H9 (cell line): ENCODE measurements around the gene NAMPT. TPM values are rescaled to one million over a fixed set of nuclear protein-coding genes. Genes with fewer than 3 reads are reported as not detected.

Experiments used
- DNase-seq: peaks from one replicate; pipeline ENCODE4 v3.0.0-alpha.2; 2017
- H2AFZ ChIP-seq: one replicate; pipeline ENCODE4 v1.6.1; 2013; ENCODE audit warnings: mild to moderate bottlenecking, low read length, control low read depth, moderate library complexity
- H2AK5ac ChIP-seq: 2 replicates; pipeline ENCODE4 v1.6.1; 2013; ENCODE audit warnings: low read length, control low read depth, mixed read lengths; ENCODE audit not compliant: insufficient read length
- H2BK120ac ChIP-seq: one replicate; pipeline ENCODE4 v1.6.1; 2013; ENCODE audit warnings: low read depth, mild to moderate bottlenecking, low read length, control low read depth, inconsistent platforms; ENCODE audit not compliant: poor library complexity, severe bottlenecking
- H2BK12ac ChIP-seq: 2 replicates; pipeline ENCODE4 v1.6.1; 2013; ENCODE audit warnings: low read length, control low read depth, mixed read lengths, low read depth; ENCODE audit not compliant: insufficient read length
- H2BK15ac ChIP-seq: 2 replicates; pipeline ENCODE4 v1.6.1; 2013; ENCODE audit warnings: low read depth, low read length, control low read depth
- H2BK20ac ChIP-seq: one replicate; pipeline ENCODE4 v1.6.1; 2013; ENCODE audit warnings: low read depth, mild to moderate bottlenecking, low read length, control low read depth, inconsistent platforms; ENCODE audit not compliant: poor library complexity, severe bottlenecking
- H2BK5ac ChIP-seq: 2 replicates; pipeline ENCODE4 v1.6.1; 2013; ENCODE audit warnings: low read length, control low read depth, mixed read lengths; ENCODE audit not compliant: insufficient read length
- H3K14ac ChIP-seq: 2 replicates; pipeline ENCODE4 v1.6.1; 2013; ENCODE audit warnings: low read length, control low read depth; ENCODE audit not compliant: insufficient read depth
- H3K18ac ChIP-seq: 2 replicates; pipeline ENCODE4 v1.6.1; 2013; ENCODE audit warnings: low read depth, mild to moderate bottlenecking, mixed read lengths, low read length, control low read depth; ENCODE audit not compliant: insufficient read length
- H3K23ac ChIP-seq: 2 replicates; pipeline ENCODE4 v1.6.1; 2013; ENCODE audit warnings: low read length, control low read depth, mixed read lengths, low read depth; ENCODE audit not compliant: insufficient read length
- H3K23me2 ChIP-seq: 2 replicates; pipeline ENCODE4 v1.6.1; 2013; ENCODE audit warnings: low read depth, mild to moderate bottlenecking, mixed read lengths, low read length, control low read depth; ENCODE audit not compliant: insufficient read length, poor library complexity, severe bottlenecking
- H3K27ac ChIP-seq: 2 replicates; pipeline ENCODE4 v1.5.1; 2013; ENCODE audit warnings: low read length, control low read depth, mixed read lengths, low read depth; ENCODE audit not compliant: insufficient read length
- H3K27me3 ChIP-seq: 2 replicates; pipeline ENCODE4 v1.6.1; 2013; ENCODE audit warnings: low read length, control low read depth, inconsistent platforms; ENCODE audit not compliant: insufficient read depth
- H3K4ac ChIP-seq: 2 replicates; pipeline ENCODE4 v1.6.1; 2013; ENCODE audit warnings: low read depth, mild to moderate bottlenecking, control low read depth, inconsistent platforms, low read length, moderate library complexity
- H3K4me1 ChIP-seq: 2 replicates; pipeline ENCODE4 v1.6.1; 2013; ENCODE audit warnings: low read length, control low read depth, inconsistent platforms; ENCODE audit not compliant: insufficient read depth
- H3K4me2 ChIP-seq: 2 replicates; pipeline ENCODE4 v1.6.1; 2013; ENCODE audit warnings: low read length, control low read depth, mixed read lengths; ENCODE audit not compliant: insufficient read length, insufficient read depth
- H3K56ac ChIP-seq: 2 replicates; pipeline ENCODE4 v1.6.1; 2013; ENCODE audit warnings: low read depth, mild to moderate bottlenecking, mixed read lengths, low read length, control low read depth; ENCODE audit not compliant: insufficient read length
- H3K79me1 ChIP-seq: 2 replicates; pipeline ENCODE4 v1.6.1; 2013; ENCODE audit warnings: low read depth, mild to moderate bottlenecking, moderate library complexity, low read length, control low read depth, inconsistent platforms; ENCODE audit not compliant: insufficient read depth, poor library complexity, severe bottlenecking
- H3K79me2 ChIP-seq: 2 replicates; pipeline ENCODE4 v1.6.1; 2013; ENCODE audit warnings: low read length, control low read depth, inconsistent platforms; ENCODE audit not compliant: insufficient read depth
- H3K9ac ChIP-seq: 2 replicates; pipeline ENCODE4 v1.6.1; 2013; ENCODE audit warnings: low read length, control low read depth, mixed read lengths; ENCODE audit not compliant: insufficient read length; ENCODE audit errors: extremely low read depth
- H3K9me3 ChIP-seq: one replicate; pipeline ENCODE4 v1.6.1; 2013; ENCODE audit warnings: low read depth, low read length, inconsistent platforms; ENCODE audit not compliant: control insufficient read depth
- H3T11ph ChIP-seq: one replicate; pipeline ENCODE4 v1.6.1; 2013; ENCODE audit warnings: mild to moderate bottlenecking, low read length, control low read depth, inconsistent platforms
- H4K20me1 ChIP-seq: one replicate; pipeline ENCODE4 v1.6.1; 2013; ENCODE audit not compliant: control insufficient read depth, insufficient read length, insufficient read depth
- H4K5ac ChIP-seq: 2 replicates; pipeline ENCODE4 v1.6.1; 2013; ENCODE audit warnings: low read depth, mild to moderate bottlenecking, mixed read lengths, low read length, control low read depth; ENCODE audit not compliant: insufficient read length
- H4K8ac ChIP-seq: replicated peaks from 2 replicates; pipeline ENCODE4 v1.6.1; 2013; ENCODE audit warnings: low read length, control low read depth, mixed read lengths, low read depth; ENCODE audit not compliant: insufficient read length
- H4K91ac ChIP-seq: 2 replicates; pipeline ENCODE4 v1.6.1; 2013; ENCODE audit warnings: low read depth, mild to moderate bottlenecking, moderate library complexity, mixed read lengths, low read length, control low read depth; ENCODE audit not compliant: insufficient read length
- H3K27ac Mint-ChIP-seq, 3 experiments: 2 replicates in 2 of 3; 3 replicates in 1 of 3; pipeline ENCODE4 v1.8.0; 2020 to 2021; ENCODE audit warnings: mixed read lengths in 3 of 3, mild to moderate bottlenecking in 1 of 3, moderate library complexity in 1 of 3
- H3K27me3 Mint-ChIP-seq: 2 replicates; pipeline ENCODE4 v1.8.0; 2021; ENCODE audit warnings: low read depth, mild to moderate bottlenecking, moderate library complexity, mixed read lengths
- H3K36me3 Mint-ChIP-seq, 3 experiments: 2 replicates in 2 of 3; 3 replicates in 1 of 3; pipeline ENCODE4 v1.8.0; 2020 to 2021; ENCODE audit warnings: low read depth in 3 of 3, mixed read lengths in 3 of 3; ENCODE audit not compliant: insufficient read depth in 1 of 3
- H3K4me1 Mint-ChIP-seq, 2 experiments: 2 replicates each; pipeline ENCODE4 v1.8.0; 2020; ENCODE audit warnings: mixed read lengths in 2 of 2
- H3K4me3 Mint-ChIP-seq, 2 experiments: 2 replicates in 1 of 2; 3 replicates in 1 of 2; pipeline ENCODE4 v1.8.0; 2020 to 2021; ENCODE audit warnings: mild to moderate bottlenecking in 2 of 2, mixed read lengths in 2 of 2, moderate library complexity in 1 of 2
- H3K9me3 Mint-ChIP-seq, 2 experiments: 2 replicates in 1 of 2; 3 replicates in 1 of 2; pipeline ENCODE4 v1.8.0; 2020; ENCODE audit warnings: mild to moderate bottlenecking in 2 of 2, mixed read lengths in 2 of 2, moderate library complexity in 1 of 2
- CTCF ChIP-seq: fragments of 200-600 bp; sonication (generic); conservative IDR thresholded peaks from 3 replicates; pipeline ENCODE4 v1.8.0; 2021; ENCODE audit warnings: antibody characterized with exemption, mild to moderate bottlenecking
- WGBS: extraction: QIAGEN DNeasy Blood & Tissue Kit; methylation state at CpG from one replicate; pipeline ENCODE4 v1.1.7; 2013; ENCODE audit warnings: missing lambda C conversion rate, low lambda C conversion rate, mixed read lengths; ENCODE audit not compliant: insufficient read length; ENCODE audit errors: extremely low coverage; 5-methylcytosine and 5-hydroxymethylcytosine counted together
- total RNA-seq: library from RNA; stranded (reverse); gene quantifications from 2 replicates; pipeline ENCODE4 v1.2.1, GENCODE V29; 2021

The NAMPT gene
- total RNA-seq, 1 experiment from 2014 or later, result 83.5 TPM

DNA sequence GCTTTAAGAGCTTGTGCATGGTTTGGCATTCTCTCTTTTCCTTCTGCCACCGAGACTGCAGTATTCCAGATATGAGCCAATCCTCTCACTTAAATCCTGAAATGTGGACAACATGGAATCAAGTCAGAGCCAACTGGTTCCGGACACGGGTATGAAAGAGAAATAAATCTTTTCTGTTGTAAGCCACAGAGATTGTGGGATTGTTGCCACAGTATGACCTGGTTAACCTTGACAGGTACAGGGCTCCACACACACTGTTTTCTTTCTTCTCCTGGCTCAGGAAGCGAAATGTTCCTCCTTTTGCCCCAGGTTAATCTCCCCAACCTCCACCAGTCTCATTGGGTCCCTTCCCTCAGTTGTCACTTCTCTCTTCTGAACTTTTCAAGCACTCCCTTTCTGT is 6.5 kb upstream of the NAMPT start:
- Histone ChIP-seq H2AK5ac (no peak overlapping the region), H3K23me2 (no peaks in the 10 kb centered on the region), H2BK15ac (no peak overlapping the region), H3K27ac (no peak overlapping the region), H3K18ac (no peak overlapping the region), H4K91ac (no peak overlapping the region), H3K4me1 (no peaks in the 10 kb centered on the region), H3K14ac (no peak overlapping the region), H3K56ac (no peak overlapping the region), H3K23ac (no peak overlapping the region), H2AFZ (no peak overlapping the region), H3K4me2 (no peak overlapping the region), H4K20me1 (no peaks in the 10 kb centered on the region), H2BK20ac (no peak overlapping the region), H3K79me2 (no peaks in the 10 kb centered on the region), H3T11ph (no peak overlapping the region), H3K9me3 (no peaks in the 10 kb centered on the region), H2BK120ac (no peak overlapping the region), H2BK5ac (no peak overlapping the region), H3K27me3 (no peaks in the 10 kb centered on the region), H3K9ac (no peak overlapping the region), H3K4ac (no peak overlapping the region), H2BK12ac (no peak overlapping the region), H4K5ac (no peak overlapping the region), H3K79me1 (no peaks in the 10 kb centered on the region), H4K8ac (no peak overlapping the region)
- H3K36me3 Mint-ChIP-seq, result peaks cover 0 to 7% (median 6%) of the 10 kb centered on the region in 3 experiments; a peak in 4 of 7 replicates
- no peak for TF ChIP-seq CTCF
- peaks cover 3% of the 10 kb centered on the region; the same call in 1 of the 2 replicates for H3K27me3 Mint-ChIP-seq
- H3K4me1 Mint-ChIP-seq, result peaks cover under 1% of the 10 kb centered on the region in 2 experiments
- no peak overlapping the region for H3K27ac Mint-ChIP-seq
- H3K9me3 Mint-ChIP-seq, result peaks cover 10 to 17% of the 10 kb centered on the region in 2 experiments
- H3K4me3 Mint-ChIP-seq, result no peak overlapping the region
- no peak for DNase-seq
- WGBS, result no CpG with 5 or more reads among the region's 4 CpGs
